Activated T-cell treated with anti-CD3 and anti-CD28 coated beads, Interleukin-2, amount 50 U/mL, for 48 hours (primary cell): Measurements from ENCODE around the gene MYO5C.

ENCODE experiments used
- DNase-seq, 2 experiments: peaks; one replicate each; pipeline ENCODE4 v3.0.0-alpha.2; 2020

The MYO5C gene

GRCh38 chr15:52277575-52277974 is 18.0 kb downstream of the MYO5C start:
- DNase-seq: no peak

- DNase-seq: no peak
Observed at GRCh38 chr15:52276256-52276770, 19.3 kb downstream of the MYO5C start.

GRCh38 chr15:52263563-52264282 is 31.9 kb downstream of the MYO5C start:
- DNase-seq: no peak

GRCh38 chr15:52262364-52262763 is 33.2 kb downstream of the MYO5C start:
- peak; percentile 33 to 35 for DNase-seq

GRCh38 chr15:52261498-52262242 is 33.9 kb downstream of the MYO5C start:
- peak; percentile 75 to 78 for DNase-seq

- DNase-seq: no peak
Observed at GRCh38 chr15:52261026-52261425, 34.6 kb downstream of the MYO5C start.

GRCh38 chr15:52259503-52259902 is 36.1 kb downstream of the MYO5C start:
- no peak for DNase-seq

GRCh38 chr15:52258461-52258860 is 37.1 kb downstream of the MYO5C start:
- DNase-seq: no peak

GRCh38 chr15:52257734-52258062 is 37.9 kb downstream of the MYO5C start:
- DNase-seq: no peak

- DNase-seq: peak in 1 of 2 experiments; percentile 34
Observed at GRCh38 chr15:52256930-52257733, 38.5 kb downstream of the MYO5C start.

GRCh38 chr15:52256366-52256765 is 39.2 kb downstream of the MYO5C start:
- DNase-seq: peak; percentile 82 to 83

GRCh38 chr15:52255935-52256334 is 39.7 kb downstream of the MYO5C start:
- no peak for DNase-seq

- no peak for DNase-seq
Observed at GRCh38 chr15:52255008-52255407, 40.6 kb downstream of the MYO5C start.

GRCh38 chr15:52254391-52254790 is 41.2 kb downstream of the MYO5C start:
- no peak for DNase-seq

- peak in 1 of 2 experiments; percentile 47 for DNase-seq
Observed at GRCh38 chr15:52252781-52253180, 42.8 kb downstream of the MYO5C start.

GRCh38 chr15:52251144-52251860 is 44.3 kb downstream of the MYO5C start:
- no peak for DNase-seq

GRCh38 chr15:52247461-52247860 is 48.1 kb downstream of the MYO5C start:
- DNase-seq: no peak

- no peak for DNase-seq
Observed at GRCh38 chr15:52246686-52247431, 48.7 kb downstream of the MYO5C start.

- DNase-seq: no peak
Observed at GRCh38 chr15:52243697-52244555, 51.7 kb downstream of the MYO5C start.

- DNase-seq: no peak
Observed at GRCh38 chr15:52243286-52243685, 52.3 kb downstream of the MYO5C start.

- no peak for DNase-seq
Observed at GRCh38 chr15:52241489-52241888, 54.1 kb downstream of the MYO5C start.
